H1 (cell line): ENCODE results near the gene PROK2. TPM values are rescaled to one million over a fixed set of nuclear protein-coding genes. Genes with fewer than 3 reads are reported as not detected.

ENCODE experiments used
- CTCF ChIA-PET: fragments of 300-600 bp; sonication (Branson Sonifier 250); formaldehyde crosslinking; loops from one replicate; lab custom pipeline; 2021; ENCODE audit not compliant: partially characterized antibody; lab: Charles Lee
- POLR2A ChIA-PET: fragments of 300-600 bp; sonication (Branson Sonifier 250); formaldehyde crosslinking; loops from one replicate; lab custom pipeline; 2021; ENCODE audit warnings: inconsistent platforms; ENCODE audit not compliant: partially characterized antibody; lab: Charles Lee
- DNase-seq, 2 experiments: peaks; one replicate each; pipeline versions ENCODE4 v3.0.0 to v3.0.0-alpha.2; 2010 to 2022; ENCODE audit warnings: low spot score in 2 of 2, low read depth in 1 of 2, mixed read lengths in 1 of 2
- FAIRE-seq: peaks from 2 replicates; lab custom pipeline; 2011; peaks lifted over from hg19 to GRCh38; lab: Jason Lieb, UNC
- H2AFZ ChIP-seq: 2 replicates; pipeline ENCODE4 v1.8.1; 2012; ENCODE audit warnings: low read length, inconsistent platforms
- H2AK5ac ChIP-seq: 2 replicates; pipeline ENCODE4 v1.6.1; 2013; ENCODE audit warnings: low read depth, low read length
- H2BK120ac ChIP-seq: replicated peaks from 2 replicates; pipeline ENCODE3; 2013; ENCODE audit warnings: low read depth, low read length, inconsistent platforms
- H2BK12ac ChIP-seq: 2 replicates; pipeline ENCODE4 v1.6.1; 2013; ENCODE audit warnings: low read depth, low read length
- H2BK15ac ChIP-seq: 2 replicates; pipeline ENCODE4 v1.6.1; 2013; ENCODE audit warnings: low read length
- H2BK20ac ChIP-seq: 2 replicates; pipeline ENCODE4 v1.6.1; 2013; ENCODE audit warnings: low read length
- H2BK5ac ChIP-seq: 2 replicates; pipeline ENCODE4 v1.6.1; 2013; ENCODE audit warnings: low read depth, low read length
- H3K14ac ChIP-seq: 2 replicates; pipeline ENCODE4 v1.6.1; 2013; ENCODE audit warnings: inconsistent platforms; ENCODE audit not compliant: insufficient read length
- H3K18ac ChIP-seq: 2 replicates; pipeline ENCODE4 v1.6.1; 2013; ENCODE audit warnings: low read length; ENCODE audit errors: extremely low read depth
- H3K23ac ChIP-seq: 2 replicates; pipeline ENCODE4 v1.6.1; 2013; ENCODE audit warnings: inconsistent platforms; ENCODE audit not compliant: insufficient read length
- H3K23me2 ChIP-seq: 2 replicates; pipeline ENCODE4 v1.6.1; 2013; ENCODE audit warnings: low read depth, low read length
- H3K27ac ChIP-seq: 2 replicates; pipeline ENCODE4 v1.6.1; 2011; ENCODE audit warnings: low read depth, low read length, inconsistent platforms
- H3K27me3 ChIP-seq, 4 experiments: replicated peaks in 1 of 4; 1 replicate in 1 of 4; 2 replicates in 3 of 4; pipeline versions ENCODE4 v1.6.1 to v1.8.1; 2011 to 2013; ENCODE audit warnings: low read length in 3 of 4, mild to moderate bottlenecking in 3 of 4, inconsistent platforms in 2 of 4, mixed read lengths in 2 of 4, moderate library complexity in 1 of 4; ENCODE audit not compliant: control insufficient read depth in 3 of 4, insufficient read depth in 3 of 4; ENCODE audit errors: extremely low read depth in 1 of 4
- H3K36me3 ChIP-seq, 4 experiments: 2 replicates each; pipeline versions ENCODE4 v1.6.1 to v1.8.1; 2011 to 2013; ENCODE audit warnings: mild to moderate bottlenecking in 4 of 4, low read length in 3 of 4, moderate library complexity in 2 of 4, control low read depth in 1 of 4, inconsistent platforms in 1 of 4; ENCODE audit not compliant: insufficient read depth in 4 of 4, control insufficient read depth in 2 of 4
- H3K4ac ChIP-seq: replicated peaks from 2 replicates; pipeline ENCODE3; 2013; ENCODE audit warnings: low read length, low read depth, mixed read lengths, inconsistent platforms; ENCODE audit not compliant: insufficient read length
- H3K4me1 ChIP-seq, 4 experiments: replicated peaks in 1 of 4; 1 replicate in 1 of 4; 2 replicates in 3 of 4; pipeline versions ENCODE4 v1.6.1 to v1.8.1; 2011 to 2013; ENCODE audit warnings: low read length in 3 of 4, inconsistent platforms in 2 of 4, mixed read lengths in 1 of 4; ENCODE audit not compliant: insufficient read depth in 4 of 4, control insufficient read depth in 3 of 4
- H3K4me2 ChIP-seq, 2 experiments: 2 replicates each; pipeline versions ENCODE4 v1.6.1 to v1.8.1; 2011 to 2013; ENCODE audit warnings: low read depth in 2 of 2, low read length in 2 of 2, control low read depth in 1 of 2, inconsistent platforms in 1 of 2, mild to moderate bottlenecking in 1 of 2; ENCODE audit not compliant: insufficient read depth in 1 of 2
- H3K4me3 ChIP-seq, 4 experiments: fragments of 200-600, 300-600 bp in 1 of 4; sonication (generic), shearing (Covaris generic), sonication (Bioruptor Twin) in 1 of 4; 2 replicates each; pipeline versions ENCODE4 v1.5.1 to v1.8.1; 2011 to 2016; ENCODE audit warnings: low read length in 4 of 4, low read depth in 3 of 4, control low read depth in 2 of 4, inconsistent platforms in 2 of 4, mild to moderate bottlenecking in 2 of 4, mixed read lengths in 1 of 4, moderate library complexity in 1 of 4; ENCODE audit not compliant: insufficient read depth in 2 of 4; ENCODE audit errors: extremely low read depth in 1 of 4
- H3K56ac ChIP-seq: replicated peaks from 2 replicates; pipeline ENCODE3; 2013; ENCODE audit warnings: low read depth, mild to moderate bottlenecking, mixed read lengths, low read length, inconsistent platforms; ENCODE audit not compliant: insufficient read length
- H3K79me1 ChIP-seq: 2 replicates; pipeline ENCODE4 v1.6.1; 2013; ENCODE audit warnings: low read depth, low read length, control low read depth
- H3K79me2 ChIP-seq, 2 experiments: 2 replicates each; pipeline versions ENCODE4 v1.6.1 to v1.8.1; 2012 to 2013; ENCODE audit warnings: low read length in 2 of 2, mild to moderate bottlenecking in 2 of 2, inconsistent platforms in 1 of 2; ENCODE audit not compliant: insufficient read depth in 2 of 2, control insufficient read depth in 1 of 2
- H3K9ac ChIP-seq, 4 experiments: replicated peaks in 1 of 4; 1 replicate in 1 of 4; 2 replicates in 3 of 4; pipeline versions ENCODE4 v1.6.1 to v1.8.1; 2011 to 2013; ENCODE audit warnings: low read depth in 3 of 4, low read length in 3 of 4, control low read depth in 2 of 4, mild to moderate bottlenecking in 2 of 4, moderate library complexity in 2 of 4, inconsistent platforms in 1 of 4; ENCODE audit errors: extremely low read depth in 1 of 4
- H3K9me3 ChIP-seq, 2 experiments: 2 replicates each; pipeline versions ENCODE4 v1.6.1 to v1.8.1; 2012 to 2013; ENCODE audit warnings: mild to moderate bottlenecking in 2 of 2, moderate library complexity in 2 of 2, control low read depth in 1 of 2, inconsistent platforms in 1 of 2, low read depth in 1 of 2, low read length in 1 of 2, mixed read lengths in 1 of 2; ENCODE audit not compliant: insufficient read depth in 2 of 2
- H4K20me1 ChIP-seq, 2 experiments: replicated peaks in 1 of 2; 2 replicates each; pipeline versions ENCODE3 to v1.8.1; 2011 to 2013; ENCODE audit warnings: inconsistent platforms in 2 of 2, low read length in 2 of 2, mild to moderate bottlenecking in 1 of 2; ENCODE audit not compliant: insufficient read depth in 2 of 2, control insufficient read depth in 1 of 2
- H4K5ac ChIP-seq: 2 replicates; pipeline ENCODE4 v1.6.1; 2013; ENCODE audit warnings: low read length, low read depth, mixed read lengths, inconsistent platforms; ENCODE audit not compliant: insufficient read length
- H4K8ac ChIP-seq: 2 replicates; pipeline ENCODE4 v1.8.0; 2013; ENCODE audit warnings: mild to moderate bottlenecking, moderate library complexity, low read length, inconsistent platforms; ENCODE audit not compliant: insufficient read depth; ENCODE audit errors: extremely low read depth
- H4K91ac ChIP-seq: replicated peaks from 2 replicates; pipeline ENCODE3; 2013; ENCODE audit warnings: low read length, mixed read lengths, inconsistent platforms; ENCODE audit not compliant: insufficient read length
- CREB1 ChIP-seq: IDR thresholded peaks from 2 replicates; pipeline ENCODE4 v1.6.1; 2012; ENCODE audit warnings: inconsistent platforms
- E2F6 ChIP-seq: IDR thresholded peaks from 2 replicates; pipeline ENCODE4 v1.6.1; 2012; ENCODE audit warnings: inconsistent platforms
- EZH2 ChIP-seq: fragments of 200-600 bp; sonication (generic); IDR thresholded peaks from 2 replicates; pipeline ENCODE4 v1.7.1; 2012; ENCODE audit warnings: low read depth, mild to moderate bottlenecking, moderate library complexity, low read length, inconsistent platforms; ENCODE audit not compliant: severe bottlenecking
- KDM5A ChIP-seq: fragments of 200-600 bp; IDR thresholded peaks from 2 replicates; pipeline ENCODE4 v1.7.1; 2012; ENCODE audit warnings: mild to moderate bottlenecking, low read length, inconsistent platforms, mixed read lengths
- MAX ChIP-seq: IDR thresholded peaks from 2 replicates; pipeline ENCODE4 v1.6.1; 2012; ENCODE audit warnings: inconsistent platforms
- RBBP5 ChIP-seq: IDR thresholded peaks from 2 replicates; pipeline ENCODE4 v1.7.1; 2012; ENCODE audit warnings: low read depth, mild to moderate bottlenecking, inconsistent platforms, low read length, moderate library complexity, borderline replicate concordance
- RNF2 ChIP-seq: fragments of 200-900, 300-1000 bp; sonication (generic); IDR thresholded peaks from 2 replicates; pipeline ENCODE4 v1.7.1; 2016; ENCODE audit warnings: borderline replicate concordance, low read depth, mild to moderate bottlenecking, antibody characterized with exemption, low read length; ENCODE audit not compliant: poor library complexity, severe bottlenecking; ENCODE audit errors: missing control alignments
- SUZ12 ChIP-seq: fragments of 200-600 bp; sonication (generic); IDR thresholded peaks from 2 replicates; pipeline ENCODE4 v1.6.1; 2012; ENCODE audit warnings: mild to moderate bottlenecking, inconsistent platforms, low read length, moderate library complexity, mixed read lengths
- WGBS, 2 experiments: shearing (Covaris generic) in 1 of 2; methylation state at CpG; one replicate each; pipeline versions ENCODE4 v1.1.6 to v1.1.7; 2013 to 2015; ENCODE audit warnings: low lambda C conversion rate in 2 of 2, mixed read lengths in 2 of 2, inconsistent platforms in 1 of 2, low coverage in 1 of 2, missing lambda C conversion rate in 1 of 2; ENCODE audit not compliant: insufficient replicate concordance in 2 of 2, insufficient coverage in 1 of 2, insufficient read length in 1 of 2; ENCODE audit errors: extremely low coverage in 1 of 2, missing lambda C conversion rate in 1 of 2; 5-methylcytosine and 5-hydroxymethylcytosine counted together
- long read RNA-seq, 2 experiments: library from RNA in 1 of 2; library from capped mRNA in 1 of 2; stranded (forward); transcript quantifications; one replicate each; pipeline ENCODE4 v2.0.0, GENCODE V29; 2021; ENCODE audit warnings: inconsistent platforms in 1 of 2
- polyA minus RNA-seq, 3 experiments: library from RNA; depleted of rRNA, polyadenylated mRNA; stranded (reverse); fragments of >200 nt; gene quantifications; 1 replicate in 2 of 3; 2 replicates in 1 of 3; pipeline ENCODE4 v1.2.3, GENCODE V29; 2011
- polyA plus RNA-seq, 7 experiments: library from polyadenylated mRNA; depleted of rRNA in 3 of 7; stranded (reverse) in 5 of 7; unstranded in 2 of 7; fragments of >200 nt in 5 of 7; fragments of 200-250 nt in 2 of 7; gene quantifications; 1 replicate in 5 of 7; 2 replicates in 1 of 7; 4 replicates in 1 of 7; pipeline versions ENCODE4 v1.2.1 to v1.2.3, GENCODE V29; 2011 to 2013; ENCODE audit warnings: missing spikeins in 2 of 7, mixed read lengths in 2 of 7
- total RNA-seq: library from RNA; stranded (reverse); fragmentation: NEBNext Ultra II Directional; extraction: Animal tissue kit (Norgen Biotek cat#: 25700); gene quantifications from 2 replicates; pipeline ENCODE4 v1.2.1, GENCODE V29; 2021

PROK2 gene
- 1.8 and 2.0 TPM in 2 replicates for total RNA-seq
- 0.24 and 0.50 TPM in 2 replicates for polyA plus RNA-seq (2011; rRNA removed)
- polyA plus RNA-seq (2011; cell fraction: cytosol; rRNA removed), result 0.87 TPM
- polyA plus RNA-seq (2011; cell fraction: nucleus; rRNA removed), result 0.16 TPM
- polyA plus RNA-seq (2012, experiment 1 of 2), result 0.62 to 0.84 TPM (median 0.77 TPM) in 4 replicates
- polyA plus RNA-seq (2012, experiment 2 of 2), result 0.38 TPM
- polyA plus RNA-seq (2013, experiment 1 of 2), result 2.4 TPM
- 2.4 TPM for polyA plus RNA-seq (2013, experiment 2 of 2)
- polyA minus RNA-seq (2011; rRNA and poly(A)+ RNA removed), result 0.34 TPM in 1 of 2 replicates, not detected in the other
- polyA minus RNA-seq (2011; cell fraction: cytosol; rRNA and poly(A)+ RNA removed), result not detected
- polyA minus RNA-seq (2011; cell fraction: nucleus; rRNA and poly(A)+ RNA removed), result not detected
- long read RNA-seq, experiment 1, result 0 reads
- long read RNA-seq, experiment 2, result 0 reads

GRCh38 chr3:71784914-71785531 is at the start of gene PROK2:
Gene PROK2 (minus strand): TSS chr3:71785148. CDS start chr3:71785052, 96 bp downstream.
- FAIRE-seq (no peak), DNase-seq (peak in 1 of 2 experiments; percentile 70)
- H2AK5ac ChIP-seq, result no peak within 1 kb of the TSS
- peak within 1 kb of the TSS; percentile 37 for H2AFZ ChIP-seq
- H4K5ac ChIP-seq, result no peak within 1 kb of the TSS
- H3K9me3 ChIP-seq, result no peaks in the 10 kb centered on the region
- peak within 1 kb of the TSS; percentile 88 to 96 for H3K4me2 ChIP-seq
- H4K20me1 ChIP-seq, result no peaks in the 10 kb centered on the region
- H3K23me2 ChIP-seq, result peaks cover 7% of the 10 kb centered on the region; the same call in 1 of the 2 replicates
- no peaks in the 10 kb centered on the region for H3K79me1 ChIP-seq
- CTCF ChIA-PET, result interaction anchor here (0.6 to 1.0 kb wide), 2 partner anchors 55 to 822 kb away, joined by 3 to 4 read pairs; no protein-coding TSS in a partner anchor
- no peak within 1 kb of the TSS for H2BK120ac ChIP-seq
- H3K27me3 ChIP-seq, result peaks cover 19 to 52% (median 34%) of the 10 kb centered on the region in 4 experiments
- no peak within 1 kb of the TSS for H3K14ac ChIP-seq
- POLR2A ChIA-PET, result interaction anchor here (0.7 to 1.5 kb wide), 3 partner anchors 17 to 43 kb away, joined by 3 to 6 read pairs (median 3); partner anchors contain the start of gene GPR27
- no peaks in the 10 kb centered on the region for H3K79me2 ChIP-seq
- no peak within 1 kb of the TSS for H3K56ac ChIP-seq
- H2BK15ac ChIP-seq, result peak within 1 kb of the TSS; percentile 37; the same call in 1 of the 2 replicates
- 0 out of 2 replicates have a peak within 1 kb of the TSS, but pooled peaks have one; percentile 20 for H3K18ac ChIP-seq
- H3K9ac ChIP-seq, result 0 out of 7 replicates have a peak within 1 kb of the TSS, but pooled peaks of 1 of the 4 experiments have one; percentile 2
- H3K4ac ChIP-seq, result no peak within 1 kb of the TSS
- H4K8ac ChIP-seq, result peak within 1 kb of the TSS; percentile 53
- no peak within 1 kb of the TSS for H3K23ac ChIP-seq
- no peak within 1 kb of the TSS for H2BK5ac ChIP-seq
- peak within 1 kb of the TSS; percentile 6 for H2BK12ac ChIP-seq
- H3K4me1 ChIP-seq, result peaks cover 5 to 14% (median 10%) of the 10 kb centered on the region in 4 experiments; a peak in 6 of 7 replicates
- 1% methylated on average over 67 of the region's 89 CpGs; no CpG with 5 or more reads in 1 of the 2 experiments for WGBS, 2 experiments
- H3K36me3 ChIP-seq, result no peaks in the 10 kb centered on the region
- peak within 1 kb of the TSS; percentile 33 to 64 (median 38) for H3K4me3 ChIP-seq
- H2BK20ac ChIP-seq, result no peak within 1 kb of the TSS
- H4K91ac ChIP-seq, result peak within 1 kb of the TSS; percentile 27
- H3K27ac ChIP-seq, result no peak within 1 kb of the TSS
- TF ChIP-seq RBBP5 (0 out of 2 replicates have a peak, but pooled peaks have one; percentile 43), KDM5A (no peak), SUZ12 (peak; percentile 76), RNF2 (peak; percentile 38), MAX (peak; percentile 87), EZH2 (peak; percentile 85), E2F6 (peak; percentile 79), CREB1 (peak; percentile 69)
